NCI-H2196 (cell line): ENCODE results near the gene FGB.
"Not testable (repeated sequence)": the region's sequence is repeated elsewhere in the genome, so short reads cannot be mapped to it uniquely, and the experiment has no call there.

Source experiments
- DNase-seq: peaks from one replicate; lab custom pipeline; 2025; ENCODE audit not compliant: unreplicated experiment; lab: John Stamatoyannopoulos, UW

The FGB gene

DNA sequence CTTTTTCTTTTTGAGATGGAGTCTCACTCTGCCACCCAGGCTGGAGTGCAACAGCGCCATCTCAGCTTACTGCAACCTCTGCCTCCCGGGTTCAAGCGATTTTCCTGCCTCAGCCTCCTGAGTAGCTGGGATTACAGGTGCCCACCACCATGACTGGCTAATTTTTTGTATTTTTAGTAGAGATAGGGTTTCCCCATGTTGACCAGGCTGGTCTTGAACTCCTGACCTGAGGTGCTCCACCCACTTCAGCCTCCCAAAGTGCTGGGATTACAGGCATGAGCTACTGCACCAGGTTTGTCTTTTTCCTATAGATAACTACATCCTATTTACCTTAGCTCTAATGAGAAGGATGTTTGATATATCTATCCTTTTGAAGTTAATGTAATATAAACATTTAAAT is 31.5 kb downstream of the FGB start:
- DNase-seq: not testable (repeated sequence)

DNA sequence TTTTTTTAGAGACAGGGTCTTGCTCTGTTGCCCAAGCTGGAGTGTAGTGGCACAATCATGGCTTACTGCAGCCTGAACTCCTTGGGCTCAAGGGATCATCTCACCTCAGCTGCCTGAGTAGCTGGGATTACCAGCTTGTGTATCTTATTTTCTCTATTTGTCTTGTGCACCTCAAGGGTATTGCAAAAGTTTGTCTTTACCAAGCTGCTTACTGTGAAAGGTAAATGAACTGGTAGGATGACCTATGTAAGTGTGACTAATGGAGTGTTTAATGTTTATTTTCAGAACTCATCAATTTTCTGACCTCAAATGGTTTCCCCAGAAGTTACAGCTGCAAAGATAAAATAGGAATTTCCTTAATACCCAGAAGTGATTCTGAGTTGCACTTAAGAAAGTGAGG is 33.0 kb downstream of the FGB start:
- DNase-seq: no peak

- DNase-seq: not testable (repeated sequence)
Observed at GRCh38 chr4:154597281-154597680, 34.5 kb downstream of the FGB start.

GRCh38 chr4:154597798-154598774 is 35.3 kb downstream of the FGB start:
- DNase-seq: no peak

GRCh38 chr4:154602404-154603020 is 39.7 kb downstream of the FGB start:
- no peak for DNase-seq

GRCh38 chr4:154603033-154603943 is 40.5 kb downstream of the FGB start:
- DNase-seq: no peak

- DNase-seq: no peak
Observed at GRCh38 chr4:154604696-154605200, 41.9 kb downstream of the FGB start.

DNA sequence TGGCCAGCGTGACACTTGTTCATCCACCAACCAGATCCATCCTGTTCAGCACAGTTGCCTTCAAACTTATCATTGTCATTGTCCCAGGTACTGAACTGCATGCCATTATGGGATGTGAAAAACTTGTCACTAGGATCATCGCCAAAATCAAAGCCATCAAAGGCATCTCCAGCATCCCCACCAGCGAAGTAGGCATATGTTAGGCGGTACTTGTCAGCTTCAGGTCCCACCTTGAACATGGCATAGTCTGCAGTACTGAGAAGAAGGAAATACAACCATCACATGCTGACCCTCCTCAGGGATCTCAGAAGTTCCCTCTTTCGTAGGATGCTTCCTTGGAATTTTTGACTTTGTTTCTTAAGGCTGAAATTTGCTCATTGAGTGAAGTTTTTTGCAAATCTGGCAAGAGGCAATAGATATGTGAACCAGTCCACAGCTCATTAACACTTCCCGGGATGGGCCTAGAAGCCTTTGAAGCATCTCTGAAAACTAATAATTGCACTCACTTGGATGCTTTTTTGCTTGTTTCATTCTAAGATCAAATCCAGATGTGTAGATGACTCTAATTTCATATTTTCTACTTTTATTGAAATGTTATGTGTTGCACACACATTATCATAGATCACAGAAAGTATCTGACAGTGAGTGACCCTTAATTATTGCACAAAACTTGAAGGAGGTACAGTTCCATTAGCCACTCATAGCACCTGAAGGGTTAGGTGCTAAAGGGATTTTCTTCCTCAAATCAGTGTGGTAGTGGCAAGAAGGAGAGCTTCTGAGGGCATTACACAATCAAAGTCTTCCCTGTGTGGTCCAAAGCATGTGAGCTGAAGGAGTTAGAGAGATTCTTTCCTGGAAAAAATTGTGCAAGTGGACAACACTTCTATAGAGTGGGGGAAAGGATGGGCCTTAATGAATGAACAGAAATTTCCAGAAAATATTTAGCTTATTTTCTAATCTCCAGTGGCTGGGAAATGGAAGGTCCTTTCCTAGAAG is 44.2 kb downstream of the FGB start:
- DNase-seq: no peak

GRCh38 chr4:154608361-154609252 is 45.8 kb downstream of the FGB start:
- no peak for DNase-seq

DNA sequence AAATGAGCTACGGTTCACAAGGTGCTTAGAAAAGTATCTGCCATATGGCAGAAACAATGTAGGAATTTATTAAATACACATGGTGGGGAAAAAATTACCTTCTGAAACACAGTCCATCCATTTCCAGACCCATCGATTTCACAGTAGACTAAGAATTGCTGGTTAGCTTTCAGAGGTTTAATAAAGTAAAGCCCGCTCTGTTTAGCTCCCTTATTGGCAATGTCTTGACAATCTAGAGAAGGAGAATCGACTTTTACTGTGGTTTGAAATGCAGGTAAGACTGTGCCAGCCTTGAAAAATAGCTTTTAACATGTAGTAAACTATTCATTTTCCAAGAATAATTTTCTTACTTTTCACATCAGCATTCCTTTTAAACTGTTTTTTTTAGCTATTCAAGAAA is 46.7 kb downstream of the FGB start:
- DNase-seq: no peak

DNA sequence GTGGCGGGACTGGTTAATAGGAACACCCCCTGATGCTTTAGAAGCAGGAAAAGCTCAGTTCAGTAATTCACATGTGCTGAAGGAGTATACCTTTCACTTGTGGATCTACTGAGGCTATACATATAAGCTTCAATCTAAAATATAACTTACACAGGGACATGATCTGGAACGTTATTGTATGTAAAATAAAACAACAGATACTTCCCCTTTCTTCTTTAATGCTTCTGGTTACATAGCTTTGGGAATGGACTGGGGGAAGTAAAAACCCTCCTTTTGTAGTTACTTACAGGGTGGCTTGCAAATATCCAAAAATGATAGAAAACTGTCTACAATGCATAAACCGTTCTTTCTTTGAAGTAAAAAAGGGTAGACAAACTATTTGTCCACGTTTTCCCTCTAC is 47.8 kb downstream of the FGB start:
- DNase-seq: no peak

GRCh38 chr4:154611833-154612232 is 49.0 kb downstream of the FGB start:
- no peak for DNase-seq

DNA sequence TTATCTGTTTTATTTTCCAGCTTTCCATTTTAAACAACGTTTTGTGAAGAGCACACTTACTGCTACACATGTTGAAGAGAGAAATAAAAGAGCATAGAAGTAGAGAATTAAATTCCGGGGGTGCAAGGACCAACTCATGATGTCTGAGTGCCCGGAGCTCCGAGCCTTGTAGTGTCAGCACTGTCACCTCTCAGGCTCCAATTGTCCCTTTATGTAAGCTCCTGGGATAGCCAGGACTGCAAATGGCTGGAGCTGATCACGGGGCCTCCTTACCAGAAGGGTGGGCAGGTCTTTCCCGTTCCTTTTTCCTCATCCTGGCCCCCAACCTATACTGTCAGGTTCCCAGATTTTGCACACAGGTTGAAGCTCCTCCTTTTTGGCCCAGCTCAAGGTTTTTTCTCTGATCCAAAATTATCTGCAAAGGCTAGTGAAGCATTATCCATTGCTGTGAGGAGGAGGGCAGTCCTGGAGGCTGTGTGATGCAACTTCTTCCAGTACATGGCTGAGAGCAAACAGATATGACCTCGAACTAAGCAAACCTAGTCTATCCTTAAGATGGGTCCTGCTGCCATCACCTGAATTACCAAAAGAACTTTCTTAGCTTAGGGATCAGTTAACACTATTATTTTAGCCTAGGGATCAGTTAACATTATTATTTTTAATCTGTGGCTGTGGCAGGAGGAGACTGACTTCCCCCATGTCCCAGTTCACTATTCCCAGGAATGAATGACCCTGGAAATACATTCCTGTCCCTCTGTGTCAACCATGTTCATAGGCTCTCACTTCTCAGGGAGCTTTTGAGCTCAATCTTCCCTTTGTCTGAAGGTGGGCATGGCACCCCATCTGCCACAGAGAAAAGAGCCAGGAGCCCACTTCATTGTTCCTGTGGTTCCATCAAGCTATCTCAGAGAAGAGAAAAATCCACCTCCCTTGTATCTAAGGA is 49.9 kb downstream of the FGB start, which contains the start of gene FGG:
FGG (minus strand) TSS at position 185 of the 943 bp plus-strand sequence; CDS start at position 138, 47 bp downstream.
- no peak for DNase-seq

DNA sequence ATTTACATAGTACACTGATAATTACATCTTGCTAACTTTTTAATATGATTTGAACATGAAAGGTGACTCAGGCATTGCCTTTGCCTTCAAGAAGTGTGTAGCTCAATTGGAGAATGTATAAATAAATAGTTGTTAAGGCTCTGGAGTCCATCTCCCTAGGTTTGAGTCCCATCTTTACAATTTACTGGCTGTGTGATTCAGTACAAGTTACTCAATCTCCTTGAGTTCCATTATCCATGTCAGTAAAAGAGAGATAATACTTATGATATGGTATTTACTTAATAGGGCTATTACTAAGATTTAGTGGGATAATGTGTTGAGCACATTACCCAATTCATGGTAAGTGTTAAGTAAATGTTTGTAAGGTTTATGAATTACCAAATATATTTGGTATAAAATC is 51.5 kb downstream of the FGB start:
- DNase-seq: no peak

DNA sequence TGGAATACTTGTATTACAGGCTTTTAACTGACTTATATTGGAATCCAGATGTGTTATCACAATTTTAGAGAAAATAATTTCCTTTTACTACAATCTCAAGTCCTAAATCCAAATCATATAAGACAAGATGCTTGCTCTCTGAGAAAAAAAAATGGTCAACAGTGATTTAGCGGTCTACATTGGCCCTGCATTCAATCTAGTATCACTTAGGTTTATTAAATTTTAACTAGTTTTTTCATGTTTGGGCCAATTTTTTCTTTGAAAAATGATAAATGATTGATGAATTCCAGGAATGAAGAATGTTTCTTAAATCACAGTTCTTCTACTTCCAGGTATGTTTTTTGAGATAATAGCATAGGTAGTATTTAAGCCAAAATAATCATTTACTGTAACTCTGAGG is 52.4 kb downstream of the FGB start:
- DNase-seq: no peak

GRCh38 chr4:154616287-154616686 is 53.5 kb downstream of the FGB start:
- no peak for DNase-seq

DNA sequence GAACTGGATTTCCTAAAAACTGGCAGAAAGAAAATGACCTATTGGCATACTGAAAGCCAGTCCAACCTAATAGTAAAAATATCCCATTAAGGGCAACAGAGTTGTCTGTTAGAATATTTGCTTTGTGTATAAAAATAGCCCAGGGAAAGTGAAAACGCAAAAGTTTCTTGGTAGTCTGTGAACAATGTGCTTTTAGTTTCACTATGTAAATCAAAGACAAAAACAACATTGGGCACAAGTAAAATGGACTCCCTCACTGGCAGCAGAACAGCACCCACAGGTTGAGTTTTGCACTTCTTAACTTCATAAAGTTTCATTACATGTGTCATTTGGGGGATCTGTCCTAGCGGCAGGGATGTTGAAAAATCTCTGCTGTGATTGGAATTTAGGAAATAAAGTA is 53.9 kb downstream of the FGB start:
- no peak for DNase-seq
